ENCODE data around the gene KLHL25.

Gene KLHL25

GRCh38 chr15:85773249-85773648, 21.5 kb downstream of the KLHL25 start:
- DNase-seq: no peak
- Mint-ChIP-seq H3K27me3 (no peaks in the 10 kb centered on the region), H3K4me3 (no peak overlapping the region), H3K36me3 (ENCODE audit: low read depth) (peaks cover 15% of the 10 kb centered on the region), H3K4me1 (ENCODE audit: low read depth) (peaks cover 16% of the 10 kb centered on the region), H3K9me3 (no peaks in the 10 kb centered on the region), H3K27ac (peak overlapping the region; percentile 32)

DNA sequence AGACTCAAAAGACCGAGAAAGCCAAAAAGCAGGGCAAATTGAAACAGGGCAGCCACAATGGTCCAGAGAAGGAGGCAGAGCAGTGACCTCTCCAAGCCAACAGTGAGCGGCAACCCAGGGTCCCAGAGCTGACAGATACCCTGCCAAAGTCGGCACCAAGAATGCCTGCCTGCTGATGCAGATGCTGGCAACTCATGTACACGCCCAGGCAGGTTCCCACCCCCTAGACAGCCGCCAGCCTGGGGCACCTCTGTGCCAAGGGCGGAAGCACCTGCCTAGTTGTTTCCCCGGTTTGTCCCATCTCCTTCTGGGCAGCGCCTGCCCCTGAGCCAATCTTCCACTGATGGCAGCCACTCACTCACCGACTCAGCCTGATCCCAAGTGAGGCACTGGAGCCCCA, 22.1 kb downstream of the KLHL25 start:
- no peak for DNase-seq
- no peaks in the 10 kb centered on the region for H3K9me3 Mint-ChIP-seq
- H3K27ac Mint-ChIP-seq: peak overlapping the region; percentile 32
- H3K4me3 Mint-ChIP-seq: no peak overlapping the region
- no peaks in the 10 kb centered on the region for H3K27me3 Mint-ChIP-seq
- H3K36me3 Mint-ChIP-seq (ENCODE audit: low read depth): peaks cover 17% of the 10 kb centered on the region
- H3K4me1 Mint-ChIP-seq (ENCODE audit: low read depth): peaks cover 13% of the 10 kb centered on the region

GRCh38 chr15:85771781-85772445, 22.8 kb downstream of the KLHL25 start:
- Mint-ChIP-seq H3K4me3 (no peak overlapping the region), H3K9me3 (no peaks in the 10 kb centered on the region), H3K4me1 (ENCODE audit: low read depth) (peaks cover 7% of the 10 kb centered on the region), H3K27ac (no peak overlapping the region), H3K36me3 (ENCODE audit: low read depth) (peaks cover 17% of the 10 kb centered on the region), H3K27me3 (no peaks in the 10 kb centered on the region)
- DNase-seq: no peak

- no peaks in the 10 kb centered on the region for H3K9me3 Mint-ChIP-seq
- DNase-seq: no peak
- peaks cover 6% of the 10 kb centered on the region for H3K4me1 Mint-ChIP-seq (ENCODE audit: low read depth)
- H3K4me3 Mint-ChIP-seq: no peak overlapping the region
- H3K36me3 Mint-ChIP-seq (ENCODE audit: low read depth): peaks cover 17% of the 10 kb centered on the region
- H3K27ac Mint-ChIP-seq: no peak overlapping the region
- H3K27me3 Mint-ChIP-seq: no peaks in the 10 kb centered on the region
These were observed 23.5 kb downstream of the KLHL25 start for GRCh38 chr15:85771271-85771670.

DNA sequence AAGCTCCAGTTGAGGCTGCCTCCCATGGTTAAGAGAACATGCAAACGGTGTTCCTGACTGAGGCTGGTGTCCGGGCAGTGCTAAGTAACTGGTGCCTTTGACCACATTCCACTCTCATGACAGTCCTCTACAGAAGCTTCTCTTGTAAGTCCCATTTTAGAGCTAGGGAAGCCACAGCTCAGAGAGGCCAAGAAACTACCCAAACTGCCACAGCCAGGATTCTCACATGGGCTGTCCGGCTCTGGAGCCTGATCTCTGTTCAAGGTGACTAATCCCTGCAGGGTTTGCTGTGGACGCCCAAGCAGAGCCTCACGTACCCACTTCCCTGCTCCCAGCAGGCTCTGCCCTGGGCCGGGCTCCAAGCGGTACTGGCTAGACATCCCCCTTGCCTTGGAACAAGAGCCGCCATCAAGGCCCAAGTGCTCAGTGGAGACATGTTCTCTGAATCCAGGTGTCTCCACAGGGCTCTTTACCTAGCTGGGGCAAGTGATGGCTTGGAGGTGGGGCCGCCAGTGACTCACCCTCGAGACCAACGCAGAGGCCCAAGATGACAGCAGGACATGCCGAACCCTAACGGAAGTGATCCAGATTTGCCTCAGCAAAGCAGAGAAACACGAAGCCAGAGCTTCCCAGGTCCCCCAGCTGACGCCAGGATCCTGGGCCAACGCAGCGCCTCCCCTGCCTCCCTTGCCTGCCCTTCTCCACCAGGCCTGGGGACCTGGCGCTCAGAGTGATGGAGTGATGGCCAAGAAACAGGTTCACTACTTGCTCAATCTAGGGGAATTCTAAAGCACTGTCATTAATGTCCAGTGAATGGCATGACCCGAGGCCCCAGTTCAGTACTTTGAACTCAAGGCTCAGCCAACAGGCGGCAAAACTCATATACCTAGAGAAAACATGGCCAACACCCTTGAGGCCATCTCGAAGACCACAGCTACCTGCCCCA, 24.4 kb downstream of the KLHL25 start:
- H3K4me3 Mint-ChIP-seq: no peak overlapping the region
- peaks cover 17% of the 10 kb centered on the region for H3K36me3 Mint-ChIP-seq (ENCODE audit: low read depth)
- H3K27ac Mint-ChIP-seq: peak overlapping the region; percentile 26
- DNase-seq: no peak
- H3K27me3 Mint-ChIP-seq: no peaks in the 10 kb centered on the region
- H3K9me3 Mint-ChIP-seq: no peaks in the 10 kb centered on the region
- peaks cover 6% of the 10 kb centered on the region for H3K4me1 Mint-ChIP-seq (ENCODE audit: low read depth)

DNA sequence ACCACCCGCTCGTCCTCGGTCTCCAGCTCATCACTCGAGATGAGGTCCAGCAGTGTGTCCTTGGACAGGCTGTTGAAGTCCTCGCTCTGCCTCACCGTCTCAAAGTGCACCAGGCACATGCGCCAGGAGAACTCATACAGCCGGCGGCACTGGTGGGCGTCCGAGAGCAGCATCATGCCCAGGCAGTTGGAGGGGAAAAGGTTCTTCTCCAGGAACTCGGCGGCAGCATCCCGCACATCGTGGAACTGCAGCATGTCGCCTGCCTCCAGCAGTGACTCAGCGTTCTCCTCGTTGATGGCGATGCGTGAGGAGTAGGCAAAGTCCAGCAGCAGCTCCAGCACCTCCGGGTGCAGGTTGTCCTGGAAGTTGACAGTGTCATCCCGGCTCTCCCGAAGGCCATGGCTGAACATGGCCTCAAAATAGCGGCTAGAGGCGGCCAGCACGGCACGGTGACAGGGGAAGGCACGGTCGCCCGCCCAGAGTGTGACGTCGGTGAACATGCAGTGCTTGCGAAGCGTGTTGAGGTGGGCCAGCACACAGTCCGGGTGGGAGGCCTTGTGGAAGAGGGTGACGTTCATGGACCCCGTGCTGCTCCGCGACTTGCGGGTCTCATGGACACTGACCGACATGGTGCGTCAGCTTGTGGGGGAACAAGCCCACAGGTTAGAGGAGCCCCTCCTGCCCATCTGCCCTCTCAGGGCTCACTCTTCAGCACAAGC, 25.4 kb downstream of the KLHL25 start:
- Mint-ChIP-seq H3K27ac (no peak overlapping the region), H3K27me3 (no peaks in the 10 kb centered on the region), H3K4me3 (no peak overlapping the region), H3K9me3 (no peaks in the 10 kb centered on the region), H3K36me3 (ENCODE audit: low read depth) (peaks cover 17% of the 10 kb centered on the region), H3K4me1 (ENCODE audit: low read depth) (peaks cover 8% of the 10 kb centered on the region)
- no peak for DNase-seq

DNA sequence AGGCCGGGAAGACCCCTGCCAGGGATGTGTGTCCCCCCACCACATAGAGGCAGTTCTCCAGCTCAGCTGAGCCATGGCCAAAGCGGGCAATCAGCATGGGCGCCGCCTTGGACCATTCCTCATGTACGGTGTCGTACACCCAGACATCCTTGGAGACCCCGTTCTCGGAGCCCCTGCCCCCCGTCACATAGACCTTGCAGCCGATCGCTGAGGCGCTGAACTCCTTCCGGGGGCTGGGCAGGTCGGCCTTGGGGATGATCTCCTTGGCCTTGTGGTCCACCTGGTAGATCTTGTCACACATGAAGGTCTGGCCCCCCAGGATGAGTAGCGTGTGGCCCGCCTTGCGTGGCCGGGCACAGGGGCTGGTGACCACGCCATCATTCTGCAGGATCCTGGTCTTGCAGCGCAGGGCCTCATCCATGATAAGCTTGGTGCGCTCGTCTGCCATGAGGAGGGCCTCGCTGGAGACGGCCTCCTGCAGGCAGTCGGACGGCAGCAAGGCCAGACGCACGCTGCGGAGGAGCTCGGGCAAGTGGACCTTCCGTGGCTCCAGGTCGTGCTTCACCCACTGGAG, 26.0 kb downstream of the KLHL25 start:
- Mint-ChIP-seq H3K9me3 (no peaks in the 10 kb centered on the region), H3K4me3 (no peak overlapping the region), H3K27ac (no peak overlapping the region)

DNA sequence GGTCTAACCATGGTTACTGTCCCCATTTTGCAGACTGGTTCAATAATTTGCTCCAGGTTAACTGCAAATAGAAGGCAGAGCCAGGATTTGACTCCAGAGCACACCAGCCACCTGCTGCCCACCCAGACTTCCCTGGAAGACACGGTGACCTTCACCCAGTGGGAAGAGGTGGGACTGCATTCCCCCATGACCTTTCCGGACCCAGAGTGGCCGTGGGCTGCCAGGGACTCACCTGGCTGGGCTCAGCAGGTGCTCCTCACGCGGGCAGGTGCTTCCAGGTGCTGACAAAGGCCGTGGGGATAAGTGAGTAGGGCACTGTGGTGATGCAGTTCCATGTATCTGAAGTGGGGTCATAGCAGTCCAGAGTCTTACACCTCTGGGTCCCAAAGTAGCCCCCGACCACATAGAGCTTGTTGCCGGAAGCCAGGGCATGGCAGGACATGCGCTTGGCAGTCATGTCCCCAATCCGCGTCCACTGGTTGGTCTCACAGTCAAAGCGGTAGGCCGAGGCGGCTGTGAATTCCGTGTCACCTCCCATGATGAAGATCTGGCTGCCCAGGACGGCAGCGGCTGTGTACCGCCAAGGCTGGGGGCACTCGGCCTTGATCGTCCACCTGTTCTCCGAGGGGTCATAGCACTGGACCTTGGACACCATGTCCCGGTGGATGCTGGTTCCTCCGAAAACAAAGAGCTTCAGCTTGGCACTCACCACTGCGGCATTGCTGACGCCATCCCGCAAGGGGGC, 26.8 kb downstream of the KLHL25 start:
- H3K9me3 Mint-ChIP-seq: no peaks in the 10 kb centered on the region
- H3K4me3 Mint-ChIP-seq: no peak overlapping the region

More for the DNA sequence above, 26.0 kb downstream of the KLHL25 start:
- no peaks in the 10 kb centered on the region for H3K27me3 Mint-ChIP-seq
- H3K36me3 Mint-ChIP-seq (ENCODE audit: low read depth): peaks cover 17% of the 10 kb centered on the region
- DNase-seq: no peak
- H3K4me1 Mint-ChIP-seq (ENCODE audit: low read depth): peaks cover 6% of the 10 kb centered on the region

DNA sequence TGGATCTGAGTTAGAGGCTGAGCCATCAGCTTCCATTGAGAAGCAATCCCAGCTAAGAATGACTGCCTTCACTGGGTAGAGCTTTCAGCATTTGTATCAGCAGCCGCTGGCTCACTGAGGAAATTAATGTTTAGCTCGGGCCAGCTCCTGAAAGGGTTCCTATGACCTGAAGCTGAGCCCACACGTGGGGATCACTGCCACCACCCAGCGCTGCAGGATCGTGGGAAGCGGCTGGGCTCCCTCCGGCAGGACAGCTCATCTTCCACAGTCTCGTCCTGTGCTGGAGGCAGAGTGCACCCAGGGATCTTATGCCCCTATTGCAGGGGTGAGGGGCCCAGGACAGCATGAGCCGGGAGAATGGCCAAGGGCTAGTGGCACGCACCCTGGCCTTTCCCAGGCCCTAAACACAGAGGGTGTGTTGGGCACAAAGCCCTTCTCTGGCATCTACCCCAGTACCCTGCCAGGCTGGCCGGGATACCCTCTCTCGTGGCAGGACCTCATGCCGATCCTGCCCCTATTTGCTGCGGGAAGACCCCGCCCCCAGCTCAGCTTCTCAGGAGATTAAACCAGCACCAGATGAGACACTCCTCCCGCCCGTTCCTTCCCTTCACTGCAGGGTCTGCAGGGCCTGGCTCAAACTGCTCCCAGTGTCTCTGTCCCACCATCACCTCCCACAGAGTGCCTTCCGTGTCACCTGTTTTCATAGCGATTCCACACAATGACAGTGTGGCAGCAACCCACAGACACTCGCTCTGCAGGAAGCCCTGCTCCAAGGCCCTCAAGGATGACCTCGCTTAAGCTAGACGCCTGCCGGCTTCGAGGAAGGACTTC, 28.5 kb downstream of the KLHL25 start:
- no peak overlapping the region for H3K4me3 Mint-ChIP-seq
- H3K9me3 Mint-ChIP-seq: no peaks in the 10 kb centered on the region
- H3K36me3 Mint-ChIP-seq (ENCODE audit: low read depth): peaks cover 22% of the 10 kb centered on the region
- no peak for DNase-seq
- H3K4me1 Mint-ChIP-seq (ENCODE audit: low read depth): peaks cover 2% of the 10 kb centered on the region
- no peaks in the 10 kb centered on the region for H3K27me3 Mint-ChIP-seq
- H3K27ac Mint-ChIP-seq: no peak overlapping the region

More for the DNA sequence above, 26.8 kb downstream of the KLHL25 start:
- DNase-seq: no peak
- Mint-ChIP-seq H3K36me3 (ENCODE audit: low read depth) (peaks cover 20% of the 10 kb centered on the region), H3K4me1 (ENCODE audit: low read depth) (peaks cover 4% of the 10 kb centered on the region), H3K27me3 (no peaks in the 10 kb centered on the region), H3K27ac (no peak overlapping the region)

DNA sequence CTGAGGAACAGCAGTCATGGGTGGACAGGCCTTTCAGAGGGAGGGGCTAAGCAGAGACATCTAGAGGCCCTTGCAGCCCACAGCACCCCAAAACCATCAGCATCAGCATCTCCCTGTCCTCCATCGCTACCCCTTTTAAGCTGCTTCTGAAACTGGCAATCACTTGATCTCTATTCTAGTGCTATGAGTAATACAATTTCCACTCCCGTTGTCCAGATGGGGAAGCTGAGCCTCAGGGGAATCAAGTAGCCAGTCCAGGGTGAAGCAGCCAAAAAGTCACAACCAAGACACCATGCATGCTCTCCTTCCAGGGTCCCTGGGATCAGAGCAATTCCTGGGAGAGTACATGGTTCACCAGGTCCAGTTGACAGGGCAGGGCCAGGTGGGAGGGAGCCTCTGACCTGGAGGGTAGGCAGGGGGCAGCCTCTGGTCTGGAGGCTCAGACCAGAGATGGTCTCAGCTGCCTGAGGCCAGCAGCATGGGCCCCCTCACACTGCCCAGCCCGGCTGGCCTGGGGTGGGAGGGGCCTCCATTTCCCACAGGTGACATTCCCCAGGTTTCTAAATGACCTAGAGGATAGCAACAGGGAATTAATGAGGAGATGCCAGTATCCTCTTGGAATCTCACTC, 30.0 kb downstream of the KLHL25 start:
- Mint-ChIP-seq H3K27me3 (no peaks in the 10 kb centered on the region), H3K9me3 (no peaks in the 10 kb centered on the region), H3K27ac (peak overlapping the region; percentile 44), H3K36me3 (ENCODE audit: low read depth) (peaks cover 23% of the 10 kb centered on the region), H3K4me3 (no peak overlapping the region), H3K4me1 (ENCODE audit: low read depth) (peaks cover 2% of the 10 kb centered on the region)
- no peak for DNase-seq

GRCh38 chr15:85763673-85764633, 30.8 kb downstream of the KLHL25 start:
- H3K27me3 Mint-ChIP-seq: no peaks in the 10 kb centered on the region
- H3K36me3 Mint-ChIP-seq (ENCODE audit: low read depth): peaks cover 18% of the 10 kb centered on the region
- H3K9me3 Mint-ChIP-seq: no peaks in the 10 kb centered on the region
- H3K4me3 Mint-ChIP-seq: no peak overlapping the region
- peak overlapping the region; percentile 12 for H3K27ac Mint-ChIP-seq
- peaks cover 2% of the 10 kb centered on the region for H3K4me1 Mint-ChIP-seq (ENCODE audit: low read depth)
- DNase-seq: no peak

DNA sequence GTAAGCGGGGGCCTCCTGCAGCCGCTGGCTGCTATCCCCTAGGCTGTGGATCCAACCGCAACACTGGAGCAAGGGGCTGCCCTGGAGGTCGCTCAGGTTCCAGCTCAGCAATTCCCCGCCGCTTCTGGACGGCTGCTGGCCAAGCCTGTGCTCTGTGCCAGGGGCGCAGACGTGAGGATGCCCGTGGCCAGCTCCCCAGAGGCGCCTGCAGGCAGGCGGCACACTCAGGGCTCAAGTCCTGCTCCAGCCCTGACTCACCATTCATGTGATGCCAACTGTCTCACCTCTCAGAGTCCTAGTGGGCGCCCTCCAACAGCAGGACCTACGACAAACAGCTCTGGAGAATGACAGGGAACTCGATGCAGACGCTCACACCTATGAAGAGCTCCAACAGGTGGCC, 31.6 kb downstream of the KLHL25 start:
- Mint-ChIP-seq H3K27me3 (no peaks in the 10 kb centered on the region), H3K4me3 (no peak overlapping the region), H3K27ac (peak overlapping the region; percentile 12), H3K4me1 (ENCODE audit: low read depth) (peaks cover 2% of the 10 kb centered on the region), H3K36me3 (ENCODE audit: low read depth) (peaks cover 18% of the 10 kb centered on the region), H3K9me3 (no peaks in the 10 kb centered on the region)
- no peak for DNase-seq
